T47D (cell line): ENCODE measurements around the gene UBE2M.
A peak's percentile ranks its signal among the peaks of the same experiment; 100 is the strongest.

ENCODE experiments used
- DNase-seq, 2 experiments: peaks; one replicate each; pipeline versions ENCODE4 v3.0.0 to v3.0.0-alpha.2; 2011 to 2012; ENCODE audit warnings: low read depth in 1 of 2, low spot score in 1 of 2
- JUND ChIP-seq: IDR thresholded peaks from 2 replicates; pipeline ENCODE4 v1.6.1; 2012; ENCODE audit warnings: low read depth
- in situ Hi-C: cut with HindIII; loops from 2 replicates; pipeline ENCODE4 v1.10.0; 2016; ENCODE audit warnings: low sequenced_read_pairs, low pct_unique_long_range_greater_than_20kb

The UBE2M gene

GRCh38 chr19:58563823-58564222, 5.4 kb upstream of the UBE2M start:
- no peak for DNase-seq
- no peak for TF ChIP-seq JUND
- in situ Hi-C loops = no loop called here

GRCh38 chr19:58563034-58563573, 4.7 kb upstream of the UBE2M start:
- TF ChIP-seq JUND = no peak
- in situ Hi-C loops = no loop called here
- peak in 1 of 2 experiments; percentile 36 for DNase-seq

GRCh38 chr19:58562122-58563033, 4.0 kb upstream of the UBE2M start:
- TF ChIP-seq JUND = no peak
- in situ Hi-C loops = no loop called here
- DNase-seq = peak in 1 of 2 experiments; percentile 24

DNA sequence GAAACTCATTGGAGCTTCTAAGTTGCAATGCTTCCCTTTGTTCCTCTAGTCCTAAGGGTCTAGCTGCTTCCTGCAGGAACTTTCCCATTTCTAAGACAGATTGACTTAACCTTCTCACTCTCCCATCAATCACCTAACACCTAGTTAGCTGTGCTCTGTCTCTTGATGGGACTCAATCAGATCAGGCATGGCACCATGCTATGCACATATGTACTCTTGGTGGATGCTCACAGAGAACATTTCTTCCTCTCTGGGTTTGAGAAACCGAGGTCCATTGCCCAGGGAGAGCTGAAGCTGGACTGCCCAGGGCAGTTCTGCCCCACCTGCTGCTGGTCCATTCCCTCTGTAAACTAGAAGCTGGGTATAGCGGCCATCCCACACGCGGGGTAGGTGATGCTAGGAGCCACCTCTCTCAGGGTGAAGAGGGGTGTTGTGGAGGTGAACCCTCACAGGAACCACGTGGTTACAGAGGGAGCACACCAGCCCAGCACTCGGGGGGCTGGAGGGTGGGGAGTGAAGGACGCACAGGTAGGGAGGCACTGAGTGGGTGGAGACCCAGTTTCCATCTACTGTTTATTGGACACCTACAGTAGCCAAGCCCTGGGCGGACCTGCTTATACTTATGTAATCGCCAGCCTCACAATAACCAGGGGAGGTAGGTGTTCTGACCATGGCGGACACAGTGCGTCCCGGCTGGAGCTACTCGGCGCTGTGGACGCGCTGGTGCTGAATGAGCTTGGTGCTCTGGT, 3.1 kb upstream of the UBE2M start:
- no peak for DNase-seq
- no peak for TF ChIP-seq JUND
- in situ Hi-C loops = no loop called here

DNA sequence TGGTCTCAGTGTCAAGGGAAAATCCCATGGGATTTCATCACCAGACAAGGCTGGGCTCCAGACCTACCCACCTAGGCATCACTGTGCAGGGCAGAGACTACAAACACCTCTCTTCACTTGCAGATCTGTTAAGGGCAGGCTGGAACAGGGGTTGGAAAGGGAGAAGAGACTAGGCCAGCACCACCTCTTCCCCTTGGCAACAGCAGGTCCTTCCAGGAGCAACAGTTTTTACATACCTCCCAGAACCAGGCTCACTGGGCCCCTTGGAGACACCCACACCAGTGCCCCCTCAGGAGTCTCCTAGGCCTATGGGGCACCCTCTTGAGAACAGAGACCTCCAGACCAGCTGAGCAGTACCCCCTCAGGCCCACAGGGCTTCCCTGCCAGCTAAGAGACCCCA, 2.5 kb upstream of the UBE2M start:
- no peak for TF ChIP-seq JUND
- in situ Hi-C loops = no loop called here
- DNase-seq = no peak

DNA sequence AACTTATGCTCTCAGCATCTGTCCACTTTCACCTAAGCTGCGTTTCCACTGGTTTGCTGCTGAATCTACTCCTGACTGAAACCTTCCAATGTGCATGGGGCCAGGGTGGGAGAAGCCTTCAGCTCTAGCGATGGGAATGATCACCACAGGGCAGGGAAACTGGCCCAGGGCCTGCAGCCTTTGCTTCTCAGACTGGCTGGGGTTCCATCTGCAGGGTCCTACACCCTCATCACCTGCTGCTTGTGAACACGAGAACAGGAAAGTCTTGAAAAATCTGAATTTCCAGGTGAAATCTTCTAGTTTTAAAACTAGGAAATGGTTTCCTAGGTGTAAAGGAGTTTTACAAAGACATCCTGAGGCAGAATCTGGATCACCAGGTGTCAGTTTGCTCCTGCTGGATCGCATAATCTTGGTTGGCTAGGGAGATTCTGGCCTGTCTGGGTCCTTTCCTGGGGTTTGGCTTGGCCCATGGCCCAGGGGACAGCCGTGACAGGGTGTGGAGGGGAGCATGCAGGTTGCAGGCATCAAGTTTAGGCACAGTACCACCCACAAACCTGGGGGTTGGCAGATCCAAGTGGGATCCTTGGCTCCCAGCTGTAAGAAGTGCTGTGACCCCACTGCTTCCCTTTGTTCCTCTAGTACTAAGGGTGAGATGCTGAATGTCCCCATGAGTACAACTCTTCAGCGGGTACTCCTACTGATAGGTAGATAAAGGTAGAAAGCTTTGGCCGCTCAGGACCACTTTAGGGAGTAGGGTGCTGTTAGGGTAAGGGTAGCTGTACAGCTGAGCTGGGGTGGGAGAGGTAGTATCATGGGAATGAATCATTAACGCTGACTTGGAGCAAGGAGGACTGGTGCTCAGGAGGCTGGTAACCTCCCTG, 1.8 kb upstream of the UBE2M start:
- DNase-seq = no peak
- TF ChIP-seq JUND = no peak
- in situ Hi-C loops = no loop called here

DNA sequence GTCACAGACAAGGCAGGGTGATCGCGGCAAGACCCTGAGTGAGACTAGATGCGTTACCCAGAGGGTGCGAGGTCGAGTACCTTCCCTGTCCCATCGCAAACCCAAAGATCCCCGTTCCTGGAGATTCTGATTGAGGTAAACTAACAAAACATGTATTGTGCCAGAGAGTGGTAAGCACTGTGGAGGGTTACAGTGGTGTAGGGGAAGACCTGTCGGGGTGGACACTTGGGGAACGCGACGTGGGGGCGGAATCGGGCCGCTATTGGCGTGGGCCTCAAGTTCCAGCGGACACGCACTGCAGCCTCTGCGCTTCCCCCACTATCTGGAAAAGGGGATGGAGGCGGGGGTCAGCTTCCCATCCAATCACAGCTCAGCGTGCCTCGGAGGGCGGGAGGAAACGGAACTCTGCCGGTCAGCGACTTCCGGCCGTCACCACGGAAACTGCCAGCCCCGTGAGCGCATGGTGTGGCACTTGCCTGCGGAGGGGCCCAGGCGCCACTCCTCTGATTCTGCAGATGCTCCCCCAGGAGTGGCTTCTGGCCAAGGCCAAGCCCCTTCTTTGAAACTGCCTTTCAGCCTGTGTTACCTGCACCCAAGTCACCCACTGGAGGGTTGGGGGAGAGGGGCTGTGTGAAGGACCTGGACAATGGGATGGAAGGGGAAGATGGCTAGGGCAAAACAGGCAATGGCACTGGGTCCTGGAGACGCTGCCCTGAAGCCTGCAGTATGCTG, 1.0 kb upstream of the UBE2M start:
- peak; percentile 92 to 96 for DNase-seq
- in situ Hi-C loops = no loop called here
- no peak for TF ChIP-seq JUND

DNA sequence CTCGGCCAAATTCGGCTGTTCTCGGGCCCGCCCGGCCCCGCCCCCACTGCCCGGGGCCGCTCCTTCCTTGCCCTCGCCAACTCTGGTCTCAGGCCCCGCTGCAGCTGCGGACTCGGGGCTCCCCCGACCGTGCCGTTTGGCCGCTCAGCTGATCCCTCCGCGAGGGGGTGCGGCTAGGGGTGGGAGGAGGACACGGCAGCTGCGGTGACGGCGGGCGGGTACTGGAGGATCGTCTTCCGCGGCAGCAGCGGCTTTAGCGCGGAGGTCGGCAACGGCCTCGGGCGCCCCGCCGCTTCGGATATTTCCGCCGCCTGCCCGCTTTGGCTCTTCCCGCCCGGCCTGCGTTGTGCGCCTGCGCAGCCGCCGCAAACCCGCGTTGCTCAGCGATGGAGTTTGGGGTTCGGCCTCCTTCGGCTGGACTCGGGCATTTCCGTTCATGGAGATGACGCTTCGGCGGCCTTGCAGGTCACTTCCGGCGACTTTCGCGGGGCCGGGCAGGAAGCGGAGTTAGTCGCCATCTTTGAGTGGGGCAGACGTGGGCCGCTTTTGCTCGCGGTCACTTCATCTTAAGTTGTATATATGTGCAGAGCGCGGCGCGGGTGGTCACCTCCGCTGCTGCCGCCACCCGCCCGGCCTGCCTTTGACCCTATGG, 338 bp upstream of the UBE2M start:
- no peak for TF ChIP-seq JUND
- in situ Hi-C loops = no loop called here
- peak; percentile 89 to 97 for DNase-seq

- DNase-seq = no peak
- TF ChIP-seq JUND = no peak
- in situ Hi-C loops = no loop called here
Measured at GRCh38 chr19:58557221-58558065, 968 bp downstream of the UBE2M start.

DNA sequence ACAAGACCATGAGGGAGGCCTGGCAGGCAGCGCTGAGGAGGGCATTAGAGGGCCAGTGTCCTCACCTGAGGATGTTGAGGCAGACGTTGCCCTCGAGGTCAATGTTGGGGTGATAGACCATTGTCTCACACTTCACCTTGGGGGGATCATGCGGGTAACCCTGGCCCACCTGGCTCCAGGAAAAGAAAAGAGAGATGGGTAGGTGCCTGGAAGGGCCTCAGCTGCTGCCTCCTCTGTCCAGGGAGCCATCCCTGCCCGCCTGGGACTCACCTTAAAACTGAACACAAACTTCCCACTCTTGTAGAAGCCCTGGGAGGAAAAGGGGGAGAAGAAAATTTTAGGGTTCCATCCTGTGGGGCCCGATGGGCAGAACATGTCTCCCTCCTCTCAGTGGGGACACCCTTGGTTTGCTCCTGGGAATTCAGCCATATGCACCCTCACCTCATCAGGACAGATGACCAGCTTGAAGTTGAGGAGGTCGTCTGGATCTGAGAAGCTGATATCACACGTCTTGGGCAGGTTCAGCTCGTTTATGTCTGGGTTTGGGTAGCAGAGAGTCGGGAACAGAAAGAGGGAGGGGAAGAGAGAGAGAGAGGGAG, 1.7 kb downstream of the UBE2M start:
- TF ChIP-seq JUND = no peak
- DNase-seq = no peak
- in situ Hi-C loops = no loop called here
